HL-60 (cell line): Measurements from ENCODE around the gene CXCL6.

Experiments
- GABPA ChIP-seq: IDR thresholded peaks from 2 replicates; pipeline ENCODE4 v1.6.1; 2012; ENCODE audit warnings: low read depth
- POLR2AphosphoS5 ChIP-seq: IDR thresholded peaks from 2 replicates; pipeline ENCODE4 v1.6.1; 2012; ENCODE audit warnings: low read depth
- TF ChIP-seq, protein P1 (sequence below): IDR thresholded peaks from one replicate; pipeline ENCODE4 v1.5.1; 2011; ENCODE audit warnings: low read length, control low read depth, inconsistent platforms; ENCODE audit not compliant: insufficient read depth
- TF ChIP-seq, protein P2 (sequence below): IDR thresholded peaks from 2 replicates; pipeline ENCODE4 v1.6.1; 2012; ENCODE audit warnings: low read depth; ENCODE audit not compliant: insufficient replicate concordance

DNA sequence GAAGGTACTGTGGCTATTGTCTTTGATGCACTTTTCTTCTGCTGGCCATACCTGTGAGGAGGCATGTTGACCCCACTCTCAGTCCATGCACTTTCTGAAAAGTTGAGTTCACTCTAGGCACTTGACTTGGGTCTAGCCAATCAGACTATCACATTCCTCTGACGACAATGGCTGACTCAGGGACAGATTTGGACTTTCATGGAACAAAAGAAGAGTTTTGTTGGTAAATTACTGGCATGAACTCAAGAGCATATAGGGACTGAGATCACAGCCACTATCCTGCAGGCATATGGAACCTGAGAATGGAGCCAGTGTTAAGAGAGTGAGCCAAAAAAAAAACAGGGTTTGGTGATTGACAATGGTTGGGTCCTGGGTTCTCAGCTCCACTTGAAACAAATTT is 24.6 kb upstream of the CXCL6 start:
- TF ChIP-seq POLR2AphosphoS5 = no peak
- TF ChIP-seq, protein P1, sequence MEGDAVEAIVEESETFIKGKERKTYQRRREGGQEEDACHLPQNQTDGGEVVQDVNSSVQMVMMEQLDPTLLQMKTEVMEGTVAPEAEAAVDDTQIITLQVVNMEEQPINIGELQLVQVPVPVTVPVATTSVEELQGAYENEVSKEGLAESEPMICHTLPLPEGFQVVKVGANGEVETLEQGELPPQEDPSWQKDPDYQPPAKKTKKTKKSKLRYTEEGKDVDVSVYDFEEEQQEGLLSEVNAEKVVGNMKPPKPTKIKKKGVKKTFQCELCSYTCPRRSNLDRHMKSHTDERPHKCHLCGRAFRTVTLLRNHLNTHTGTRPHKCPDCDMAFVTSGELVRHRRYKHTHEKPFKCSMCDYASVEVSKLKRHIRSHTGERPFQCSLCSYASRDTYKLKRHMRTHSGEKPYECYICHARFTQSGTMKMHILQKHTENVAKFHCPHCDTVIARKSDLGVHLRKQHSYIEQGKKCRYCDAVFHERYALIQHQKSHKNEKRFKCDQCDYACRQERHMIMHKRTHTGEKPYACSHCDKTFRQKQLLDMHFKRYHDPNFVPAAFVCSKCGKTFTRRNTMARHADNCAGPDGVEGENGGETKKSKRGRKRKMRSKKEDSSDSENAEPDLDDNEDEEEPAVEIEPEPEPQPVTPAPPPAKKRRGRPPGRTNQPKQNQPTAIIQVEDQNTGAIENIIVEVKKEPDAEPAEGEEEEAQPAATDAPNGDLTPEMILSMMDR = no peak
- TF ChIP-seq GABPA = no peak
- TF ChIP-seq, protein P2, sequence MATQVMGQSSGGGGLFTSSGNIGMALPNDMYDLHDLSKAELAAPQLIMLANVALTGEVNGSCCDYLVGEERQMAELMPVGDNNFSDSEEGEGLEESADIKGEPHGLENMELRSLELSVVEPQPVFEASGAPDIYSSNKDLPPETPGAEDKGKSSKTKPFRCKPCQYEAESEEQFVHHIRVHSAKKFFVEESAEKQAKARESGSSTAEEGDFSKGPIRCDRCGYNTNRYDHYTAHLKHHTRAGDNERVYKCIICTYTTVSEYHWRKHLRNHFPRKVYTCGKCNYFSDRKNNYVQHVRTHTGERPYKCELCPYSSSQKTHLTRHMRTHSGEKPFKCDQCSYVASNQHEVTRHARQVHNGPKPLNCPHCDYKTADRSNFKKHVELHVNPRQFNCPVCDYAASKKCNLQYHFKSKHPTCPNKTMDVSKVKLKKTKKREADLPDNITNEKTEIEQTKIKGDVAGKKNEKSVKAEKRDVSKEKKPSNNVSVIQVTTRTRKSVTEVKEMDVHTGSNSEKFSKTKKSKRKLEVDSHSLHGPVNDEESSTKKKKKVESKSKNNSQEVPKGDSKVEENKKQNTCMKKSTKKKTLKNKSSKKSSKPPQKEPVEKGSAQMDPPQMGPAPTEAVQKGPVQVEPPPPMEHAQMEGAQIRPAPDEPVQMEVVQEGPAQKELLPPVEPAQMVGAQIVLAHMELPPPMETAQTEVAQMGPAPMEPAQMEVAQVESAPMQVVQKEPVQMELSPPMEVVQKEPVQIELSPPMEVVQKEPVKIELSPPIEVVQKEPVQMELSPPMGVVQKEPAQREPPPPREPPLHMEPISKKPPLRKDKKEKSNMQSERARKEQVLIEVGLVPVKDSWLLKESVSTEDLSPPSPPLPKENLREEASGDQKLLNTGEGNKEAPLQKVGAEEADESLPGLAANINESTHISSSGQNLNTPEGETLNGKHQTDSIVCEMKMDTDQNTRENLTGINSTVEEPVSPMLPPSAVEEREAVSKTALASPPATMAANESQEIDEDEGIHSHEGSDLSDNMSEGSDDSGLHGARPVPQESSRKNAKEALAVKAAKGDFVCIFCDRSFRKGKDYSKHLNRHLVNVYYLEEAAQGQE = no peak
